DLD1 (cell line): ENCODE results near the gene AK2.
"Not testable (repeated sequence)": the region's sequence is repeated elsewhere in the genome, so short reads cannot be mapped to it uniquely, and the experiment has no call there.

Experiments used
- in situ Hi-C: cut with HindIII; loops from 2 replicates; pipeline ENCODE4 v1.10.0; 2017; ENCODE audit warnings: low sequenced_read_pairs

Gene AK2

GRCh38 chr1:33001282-33001681 is 35.4 kb downstream of the AK2 start:
- in situ Hi-C loops: no loop called here

- in situ Hi-C loops: no loop called here
Observed at GRCh38 chr1:33000427-33001026, 36.2 kb downstream of the AK2 start.

GRCh38 chr1:32998997-32999396 is 37.7 kb downstream of the AK2 start:
- in situ Hi-C loops: no loop called here

GRCh38 chr1:32998064-32998463 is 38.6 kb downstream of the AK2 start:
- in situ Hi-C loops: no loop called here

GRCh38 chr1:32997381-32997891 is 39.2 kb downstream of the AK2 start:
- in situ Hi-C loops: no loop called here

GRCh38 chr1:32993324-32993636 is 43.4 kb downstream of the AK2 start:
- in situ Hi-C loops: not testable (repeated sequence)

- in situ Hi-C loops: no loop called here
Observed at GRCh38 chr1:32992489-32993323, 44.0 kb downstream of the AK2 start.

GRCh38 chr1:32991819-32992488 is 44.7 kb downstream of the AK2 start:
- in situ Hi-C loops: no loop called here

GRCh38 chr1:32991386-32991785 is 45.3 kb downstream of the AK2 start:
- in situ Hi-C loops: no loop called here

- in situ Hi-C loops: no loop called here
Observed at GRCh38 chr1:32990887-32991286, 45.8 kb downstream of the AK2 start.

- in situ Hi-C loops: no loop called here
Observed at GRCh38 chr1:32989160-32990050, 47.3 kb downstream of the AK2 start.

- in situ Hi-C loops: no loop called here
Observed at GRCh38 chr1:32988665-32989064, 48.0 kb downstream of the AK2 start.

- in situ Hi-C loops: no loop called here
Observed at GRCh38 chr1:32985226-32985625, 51.5 kb downstream of the AK2 start.

- in situ Hi-C loops: no loop called here
Observed at GRCh38 chr1:32984455-32985171, 52.1 kb downstream of the AK2 start.

- in situ Hi-C loops: no loop called here
Observed at GRCh38 chr1:32984090-32984454, 52.6 kb downstream of the AK2 start.

GRCh38 chr1:32983020-32983419 is 53.7 kb downstream of the AK2 start:
- in situ Hi-C loops: no loop called here

GRCh38 chr1:32981003-32981901 is 55.4 kb downstream of the AK2 start:
- in situ Hi-C loops: no loop called here

GRCh38 chr1:32980080-32980479 is 56.6 kb downstream of the AK2 start:
- in situ Hi-C loops: no loop called here

GRCh38 chr1:32978854-32979253 is 57.8 kb downstream of the AK2 start:
- in situ Hi-C loops: no loop called here
